Mesendoderm (in vitro differentiated cells): ENCODE data around the gene HECTD4.

Experiments
- DNase-seq: peaks from one replicate; pipeline ENCODE4 v3.0.0; 2013
- H2AK5ac ChIP-seq: 2 replicates; pipeline ENCODE4 v1.6.1; 2013; ENCODE audit warnings: low read length, inconsistent platforms
- H2BK120ac ChIP-seq: 2 replicates; pipeline ENCODE4 v1.6.1; 2013; ENCODE audit warnings: low read depth, mild to moderate bottlenecking, low read length, moderate library complexity, mixed read lengths
- H2BK15ac ChIP-seq: replicated peaks from 2 replicates; pipeline ENCODE4 v1.6.1; 2013; ENCODE audit warnings: low read depth, mild to moderate bottlenecking, moderate library complexity
- H2BK5ac ChIP-seq: 2 replicates; pipeline ENCODE4 v1.6.1; 2013; ENCODE audit warnings: low read length, inconsistent platforms
- H3K18ac ChIP-seq: 2 replicates; pipeline ENCODE4 v1.6.1; 2013; ENCODE audit warnings: mild to moderate bottlenecking, low read length, mixed read lengths
- H3K23ac ChIP-seq: one replicate; pipeline ENCODE4 v1.6.1; 2013; ENCODE audit warnings: low read length
- H3K27ac ChIP-seq: 2 replicates; pipeline ENCODE4 v1.5.1; 2013; ENCODE audit warnings: low read depth, mild to moderate bottlenecking, inconsistent platforms, low read length, moderate library complexity
- H3K27me3 ChIP-seq: 2 replicates; pipeline ENCODE4 v1.6.1; 2013; ENCODE audit warnings: low read length, control low read depth, mild to moderate bottlenecking, inconsistent platforms; ENCODE audit not compliant: insufficient read depth, poor library complexity
- H3K36me3 ChIP-seq: 2 replicates; pipeline ENCODE4 v1.6.1; 2013; ENCODE audit warnings: low read length, inconsistent platforms; ENCODE audit not compliant: control insufficient read depth, insufficient read depth
- H3K4ac ChIP-seq: one replicate; pipeline ENCODE4 v1.6.1; 2013; ENCODE audit warnings: low read depth, mild to moderate bottlenecking, low read length, moderate library complexity
- H3K4me1 ChIP-seq: 2 replicates; pipeline ENCODE4 v1.6.1; 2013; ENCODE audit warnings: low read depth, low read length, inconsistent platforms; ENCODE audit not compliant: control insufficient read depth
- H3K4me2 ChIP-seq: 2 replicates; pipeline ENCODE4 v1.6.1; 2013; ENCODE audit warnings: low read length
- H3K4me3 ChIP-seq: 2 replicates; pipeline ENCODE4 v1.5.1; 2013; ENCODE audit warnings: mild to moderate bottlenecking, low read length
- H3K56ac ChIP-seq: one replicate; pipeline ENCODE4 v1.6.1; 2013; ENCODE audit warnings: low read length
- H3K79me1 ChIP-seq: 2 replicates; pipeline ENCODE4 v1.6.1; 2013; ENCODE audit warnings: low read length, inconsistent platforms
- H3K79me2 ChIP-seq: 2 replicates; pipeline ENCODE4 v1.6.1; 2013; ENCODE audit warnings: mild to moderate bottlenecking, low read length; ENCODE audit not compliant: control insufficient read depth, insufficient read depth
- H3K9ac ChIP-seq: 2 replicates; pipeline ENCODE4 v1.6.1; 2013; ENCODE audit warnings: low read length, inconsistent platforms
- H4K5ac ChIP-seq: one replicate; pipeline ENCODE4 v1.6.1; 2013; ENCODE audit warnings: low read length
- H4K8ac ChIP-seq: one replicate; pipeline ENCODE4 v1.6.1; 2013; ENCODE audit warnings: low read depth, mild to moderate bottlenecking, control low read depth, low read length, moderate library complexity
- WGBS: extraction: QIAGEN DNeasy Blood & Tissue Kit; methylation state at CpG from one replicate; pipeline ENCODE4 v1.1.7; 2013; ENCODE audit warnings: low lambda C conversion rate, missing lambda C conversion rate; ENCODE audit not compliant: insufficient coverage; ENCODE audit errors: extremely low coverage; 5-methylcytosine and 5-hydroxymethylcytosine counted together

The HECTD4 gene

DNA sequence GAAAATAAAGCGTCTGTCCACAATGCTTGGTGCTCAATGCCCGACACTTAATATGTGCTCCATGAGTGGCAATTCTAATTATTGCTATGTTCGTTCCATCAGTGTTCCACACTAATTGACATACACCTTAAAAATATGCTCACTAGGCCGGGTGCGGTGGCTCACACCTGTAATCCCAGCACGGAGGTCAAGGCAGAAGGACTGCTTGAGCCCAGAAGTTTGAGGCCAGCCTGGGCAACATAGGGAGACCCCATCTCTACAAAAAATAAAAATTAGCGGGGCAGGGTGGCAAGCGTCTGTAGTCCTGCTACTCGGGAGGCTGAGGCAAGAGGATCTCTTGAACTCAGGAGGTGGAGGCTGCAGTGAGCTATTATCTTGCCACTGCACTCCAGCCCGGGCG is 635 bp upstream of the HECTD4 start:
- peaks cover 8% of the 10 kb centered on the region for H3K79me2 ChIP-seq
- H3K27me3 ChIP-seq: no peaks in the 10 kb centered on the region
- H2BK15ac ChIP-seq: no peak overlapping the region
- peaks cover 5% of the 10 kb centered on the region for H3K79me1 ChIP-seq
- no peak overlapping the region for H3K4me2 ChIP-seq
- no peak overlapping the region for H3K18ac ChIP-seq
- no CpG with 5 or more reads among the region's 11 CpGs for WGBS
- no peaks in the 10 kb centered on the region for H3K36me3 ChIP-seq
- peak overlapping the region; percentile 41 for H4K8ac ChIP-seq
- H3K9ac ChIP-seq: peak overlapping the region; percentile 84
- H3K4me1 ChIP-seq: no peaks in the 10 kb centered on the region
- no peak overlapping the region for H2BK5ac ChIP-seq
- no peak overlapping the region for H3K4me3 ChIP-seq
- H3K23ac ChIP-seq: no peak overlapping the region
- H3K27ac ChIP-seq: no peak overlapping the region
- H3K4ac ChIP-seq: no peak overlapping the region
- no peak overlapping the region for H4K5ac ChIP-seq
- no peak overlapping the region for H2AK5ac ChIP-seq
- no peak for DNase-seq
- H2BK120ac ChIP-seq: no peak overlapping the region
- H3K56ac ChIP-seq: peak overlapping the region; percentile 88

DNA sequence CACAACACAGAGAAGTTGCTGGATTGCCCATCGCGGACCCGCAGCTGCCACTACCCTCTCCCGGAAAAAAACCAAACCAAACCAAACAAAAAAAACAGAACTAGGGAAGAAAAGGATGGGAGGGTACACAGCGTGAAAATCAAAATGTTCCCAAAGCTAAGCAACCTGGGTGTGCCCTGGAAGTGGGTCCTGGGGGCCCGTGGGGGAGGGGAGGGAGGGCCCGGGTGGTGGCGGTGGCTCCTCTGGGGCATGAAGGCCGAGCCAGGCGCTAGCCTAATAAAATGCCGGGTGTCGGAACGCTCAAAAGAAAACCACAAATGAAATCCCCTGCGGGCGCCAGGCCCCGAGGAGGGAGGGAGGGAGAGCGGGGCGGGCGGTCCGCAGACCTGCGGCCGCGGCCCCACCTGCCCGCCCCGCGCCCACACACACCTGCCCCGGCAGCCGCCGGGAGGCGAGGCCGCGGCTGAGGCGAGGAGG is 787 bp downstream of the HECTD4 start:
- H3K27ac ChIP-seq: peak overlapping the region; percentile 86
- H2BK5ac ChIP-seq: no peak overlapping the region
- H3K4me1 ChIP-seq: no peaks in the 10 kb centered on the region
- H3K4ac ChIP-seq: no peak overlapping the region
- H3K23ac ChIP-seq: no peak overlapping the region
- no peaks in the 10 kb centered on the region for H3K27me3 ChIP-seq
- peak; percentile 50 for DNase-seq
- H3K9ac ChIP-seq: peak overlapping the region; percentile 79
- H3K18ac ChIP-seq: peak overlapping the region; percentile 71
- H4K5ac ChIP-seq: no peak overlapping the region
- H3K79me2 ChIP-seq: peaks cover 8% of the 10 kb centered on the region
- H3K4me3 ChIP-seq: peak overlapping the region; percentile 75
- no peak overlapping the region for H2BK15ac ChIP-seq
- peak overlapping the region; percentile 90 for H3K56ac ChIP-seq
- H3K36me3 ChIP-seq: no peaks in the 10 kb centered on the region
- peak overlapping the region; percentile 69 for H3K4me2 ChIP-seq
- no peak overlapping the region for H2AK5ac ChIP-seq
- H3K79me1 ChIP-seq: peaks cover 5% of the 10 kb centered on the region
- no peak overlapping the region for H4K8ac ChIP-seq
- no CpG with 5 or more reads among the region's 33 CpGs for WGBS
- no peak overlapping the region for H2BK120ac ChIP-seq

- Histone ChIP-seq H3K18ac (no peak overlapping the region), H3K4ac (no peak overlapping the region), H2BK15ac (no peak overlapping the region), H4K5ac (no peak overlapping the region), H3K36me3 (no peaks in the 10 kb centered on the region), H3K27ac (no peak overlapping the region), H2BK120ac (no peak overlapping the region), H3K4me2 (peak overlapping the region; percentile 69), H4K8ac (no peak overlapping the region), H3K9ac (peak overlapping the region; percentile 79), H2AK5ac (no peak overlapping the region), H3K79me2 (peaks cover 8% of the 10 kb centered on the region), H3K27me3 (no peaks in the 10 kb centered on the region), H3K56ac (peak overlapping the region; percentile 90), H3K4me1 (no peaks in the 10 kb centered on the region), H3K4me3 (peak overlapping the region; percentile 36), H3K79me1 (peaks cover 5% of the 10 kb centered on the region), H3K23ac (no peak overlapping the region), H2BK5ac (no peak overlapping the region)
- WGBS: no CpG with 5 or more reads among the region's 34 CpGs
- DNase-seq: no peak
Measured at GRCh38 chr12:112380663-112381405, 1.4 kb downstream of the HECTD4 start.

- H3K23ac ChIP-seq: no peak overlapping the region
- no peak overlapping the region for H3K27ac ChIP-seq
- peaks cover 4% of the 10 kb centered on the region for H3K79me1 ChIP-seq
- no peak overlapping the region for H3K18ac ChIP-seq
- no peak overlapping the region for H2BK120ac ChIP-seq
- no peaks in the 10 kb centered on the region for H3K4me1 ChIP-seq
- H4K5ac ChIP-seq: no peak overlapping the region
- H2AK5ac ChIP-seq: no peak overlapping the region
- no peaks in the 10 kb centered on the region for H3K27me3 ChIP-seq
- no peak overlapping the region for H3K4ac ChIP-seq
- no peak overlapping the region for H3K9ac ChIP-seq
- H2BK15ac ChIP-seq: no peak overlapping the region
- H3K36me3 ChIP-seq: no peaks in the 10 kb centered on the region
- H3K4me2 ChIP-seq: no peak overlapping the region
- H3K79me2 ChIP-seq: no peaks in the 10 kb centered on the region
- DNase-seq: no peak
- H4K8ac ChIP-seq: no peak overlapping the region
- H3K56ac ChIP-seq: no peak overlapping the region
- no peak overlapping the region for H2BK5ac ChIP-seq
- H3K4me3 ChIP-seq: no peak overlapping the region
- WGBS: no CpG with 5 or more reads among the region's 5 CpGs
Measured at GRCh38 chr12:112375105-112375504, 7.1 kb downstream of the HECTD4 start.

GRCh38 chr12:112374166-112374740 is 8.0 kb downstream of the HECTD4 start:
- H3K4me1 ChIP-seq: no peaks in the 10 kb centered on the region
- no peak overlapping the region for H3K9ac ChIP-seq
- no peak overlapping the region for H3K27ac ChIP-seq
- no peak overlapping the region for H2BK120ac ChIP-seq
- WGBS: no CpG with 5 or more reads among the region's 3 CpGs
- H3K56ac ChIP-seq: no peak overlapping the region
- H3K4me3 ChIP-seq: no peak overlapping the region
- H4K8ac ChIP-seq: no peak overlapping the region
- no peak overlapping the region for H3K18ac ChIP-seq
- H2AK5ac ChIP-seq: no peak overlapping the region
- no peak overlapping the region for H2BK15ac ChIP-seq
- no peak overlapping the region for H4K5ac ChIP-seq
- no peak overlapping the region for H3K23ac ChIP-seq
- H3K4ac ChIP-seq: no peak overlapping the region
- peaks cover 6% of the 10 kb centered on the region for H3K79me1 ChIP-seq
- no peaks in the 10 kb centered on the region for H3K36me3 ChIP-seq
- no peak overlapping the region for H3K4me2 ChIP-seq
- no peak overlapping the region for H2BK5ac ChIP-seq
- H3K27me3 ChIP-seq: no peaks in the 10 kb centered on the region
- H3K79me2 ChIP-seq: peaks cover 1% of the 10 kb centered on the region
- no peak for DNase-seq
